T follicular helper cell (primary cell): Measurements from ENCODE around the gene MTREX.
"Not testable (repeated sequence)": the region's sequence is repeated elsewhere in the genome, so short reads cannot be mapped to it uniquely, and the experiment has no call there.

Source experiments
- DNase-seq: peaks from one replicate; pipeline ENCODE4 v3.0.0-alpha.2; 2020; ENCODE audit warnings: low read depth
- total RNA-seq, 2 experiments: gene quantifications; one replicate each; lab custom pipeline; 2026; lab: John Stamatoyannopoulos, UW

MTREX gene
- total RNA-seq: 128 to 251 reads per million in 2 experiments

GRCh38 chr5:55307383-55308253 is at the start of gene MTREX, which contains the start of gene DHX29:
Gene MTREX (plus strand): TSS chr5:55307989. CDS start chr5:55308014, 25 bp downstream.
Gene DHX29 (minus strand): TSS chr5:55307694. CDS start chr5:55307573, 121 bp downstream.
- peak; percentile 80 for DNase-seq

GRCh38 chr5:55258339-55258738 is 49.5 kb upstream of the MTREX start:
- DNase-seq: no peak

- DNase-seq: no peak
Observed at GRCh38 chr5:55276771-55277170, 31.0 kb upstream of the MTREX start.

- no peak for DNase-seq
Observed at GRCh38 chr5:55278778-55279177, 29.0 kb upstream of the MTREX start.

- no peak for DNase-seq
Observed at GRCh38 chr5:55286411-55286933, 21.3 kb upstream of the MTREX start.

- no peak for DNase-seq
Observed at GRCh38 chr5:55289808-55290207, 18.0 kb upstream of the MTREX start.

- no peak for DNase-seq
Observed at GRCh38 chr5:55290991-55291390, 16.8 kb upstream of the MTREX start.

GRCh38 chr5:55294935-55295334 is 12.9 kb upstream of the MTREX start:
- no peak for DNase-seq

- DNase-seq: no peak
Observed at GRCh38 chr5:55300890-55301289, 6.9 kb upstream of the MTREX start.

GRCh38 chr5:55303238-55303690 is 4.5 kb upstream of the MTREX start:
- DNase-seq: no peak

GRCh38 chr5:55304584-55304983 is 3.2 kb upstream of the MTREX start:
- no peak for DNase-seq

GRCh38 chr5:55305345-55305744 is 2.4 kb upstream of the MTREX start:
- no peak for DNase-seq

- DNase-seq: no peak
Observed at GRCh38 chr5:55306641-55307382, 977 bp upstream of the MTREX start.

GRCh38 chr5:55308254-55308836 is 556 bp downstream of the MTREX start:
- no peak for DNase-seq

- DNase-seq: no peak
Observed at GRCh38 chr5:55313870-55314617, 6.3 kb downstream of the MTREX start.

GRCh38 chr5:55316289-55316688 is 8.5 kb downstream of the MTREX start:
- no peak for DNase-seq

GRCh38 chr5:55316837-55317236 is 9.0 kb downstream of the MTREX start:
- DNase-seq: no peak

- not testable (repeated sequence) for DNase-seq
Observed at GRCh38 chr5:55318237-55318636, 10.4 kb downstream of the MTREX start.

GRCh38 chr5:55319491-55319890 is 11.7 kb downstream of the MTREX start:
- no peak for DNase-seq

GRCh38 chr5:55320571-55320970 is 12.8 kb downstream of the MTREX start:
- DNase-seq: no peak

- DNase-seq: no peak
Observed at GRCh38 chr5:55324006-55324405, 16.2 kb downstream of the MTREX start.
